ENCODE results near the gene RPS13.
"Not testable (repeated sequence)": the region's sequence is repeated elsewhere in the genome, so short reads cannot be mapped to it uniquely, and the experiment has no call there.

- TF ChIP-seq, protein P1, sequence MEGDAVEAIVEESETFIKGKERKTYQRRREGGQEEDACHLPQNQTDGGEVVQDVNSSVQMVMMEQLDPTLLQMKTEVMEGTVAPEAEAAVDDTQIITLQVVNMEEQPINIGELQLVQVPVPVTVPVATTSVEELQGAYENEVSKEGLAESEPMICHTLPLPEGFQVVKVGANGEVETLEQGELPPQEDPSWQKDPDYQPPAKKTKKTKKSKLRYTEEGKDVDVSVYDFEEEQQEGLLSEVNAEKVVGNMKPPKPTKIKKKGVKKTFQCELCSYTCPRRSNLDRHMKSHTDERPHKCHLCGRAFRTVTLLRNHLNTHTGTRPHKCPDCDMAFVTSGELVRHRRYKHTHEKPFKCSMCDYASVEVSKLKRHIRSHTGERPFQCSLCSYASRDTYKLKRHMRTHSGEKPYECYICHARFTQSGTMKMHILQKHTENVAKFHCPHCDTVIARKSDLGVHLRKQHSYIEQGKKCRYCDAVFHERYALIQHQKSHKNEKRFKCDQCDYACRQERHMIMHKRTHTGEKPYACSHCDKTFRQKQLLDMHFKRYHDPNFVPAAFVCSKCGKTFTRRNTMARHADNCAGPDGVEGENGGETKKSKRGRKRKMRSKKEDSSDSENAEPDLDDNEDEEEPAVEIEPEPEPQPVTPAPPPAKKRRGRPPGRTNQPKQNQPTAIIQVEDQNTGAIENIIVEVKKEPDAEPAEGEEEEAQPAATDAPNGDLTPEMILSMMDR (IDR thresholded peaks at IDR 0.05): not testable (repeated sequence)
- TF ChIP-seq EP300 (IDR thresholded peaks at IDR 0.05): not testable (repeated sequence)
These were observed 43.4 kb downstream of the RPS13 start for GRCh38 chr11:17034027-17034426.

All from suprapubic skin (tissue), 3 donors.